Activated T-helper 17 cell treated with anti-CD3 and anti-CD28 coated beads, Interleukin-2, amount 50 U/mL, for 72 hours (primary cell): ENCODE measurements around the gene GRIP2. TPM values are rescaled to one million over a fixed set of nuclear protein-coding genes. Genes with fewer than 3 reads are reported as not detected.
A peak's percentile ranks its signal among the peaks of the same experiment; 100 is the strongest.

ENCODE experiments used
- ATAC-seq: fragments of 150-1000 bp; cut with Tn5 transposase; replicated peaks from 2 replicates; pipeline ENCODE4 v1.10.0; 2021; ENCODE audit warnings: mild to moderate bottlenecking, moderate library complexity
- H3K27ac Mint-ChIP-seq: one replicate; pipeline ENCODE4 v1.8.0; 2022; ENCODE audit warnings: mixed read lengths
- H3K27me3 Mint-ChIP-seq: one replicate; pipeline ENCODE4 v1.8.0; 2022; ENCODE audit warnings: mixed read lengths
- H3K36me3 Mint-ChIP-seq: one replicate; pipeline ENCODE4 v1.8.0; 2022; ENCODE audit warnings: low read depth, mild to moderate bottlenecking, mixed read lengths
- H3K4me1 Mint-ChIP-seq: one replicate; pipeline ENCODE4 v1.8.0; 2022; ENCODE audit warnings: mixed read lengths
- H3K4me3 Mint-ChIP-seq: one replicate; pipeline ENCODE4 v1.8.0; 2022; ENCODE audit warnings: mild to moderate bottlenecking, mixed read lengths
- H3K9me3 Mint-ChIP-seq: one replicate; pipeline ENCODE4 v1.8.0; 2022; ENCODE audit warnings: mixed read lengths
- total RNA-seq, 2 donors: library from RNA; stranded (reverse); gene quantifications; one replicate each; pipeline ENCODE4 v1.2.3, GENCODE V29; 2022

The GRIP2 gene
- total RNA-seq, 2 donors from 2014 or later = 0.21 TPM; not detected in 1

DNA sequence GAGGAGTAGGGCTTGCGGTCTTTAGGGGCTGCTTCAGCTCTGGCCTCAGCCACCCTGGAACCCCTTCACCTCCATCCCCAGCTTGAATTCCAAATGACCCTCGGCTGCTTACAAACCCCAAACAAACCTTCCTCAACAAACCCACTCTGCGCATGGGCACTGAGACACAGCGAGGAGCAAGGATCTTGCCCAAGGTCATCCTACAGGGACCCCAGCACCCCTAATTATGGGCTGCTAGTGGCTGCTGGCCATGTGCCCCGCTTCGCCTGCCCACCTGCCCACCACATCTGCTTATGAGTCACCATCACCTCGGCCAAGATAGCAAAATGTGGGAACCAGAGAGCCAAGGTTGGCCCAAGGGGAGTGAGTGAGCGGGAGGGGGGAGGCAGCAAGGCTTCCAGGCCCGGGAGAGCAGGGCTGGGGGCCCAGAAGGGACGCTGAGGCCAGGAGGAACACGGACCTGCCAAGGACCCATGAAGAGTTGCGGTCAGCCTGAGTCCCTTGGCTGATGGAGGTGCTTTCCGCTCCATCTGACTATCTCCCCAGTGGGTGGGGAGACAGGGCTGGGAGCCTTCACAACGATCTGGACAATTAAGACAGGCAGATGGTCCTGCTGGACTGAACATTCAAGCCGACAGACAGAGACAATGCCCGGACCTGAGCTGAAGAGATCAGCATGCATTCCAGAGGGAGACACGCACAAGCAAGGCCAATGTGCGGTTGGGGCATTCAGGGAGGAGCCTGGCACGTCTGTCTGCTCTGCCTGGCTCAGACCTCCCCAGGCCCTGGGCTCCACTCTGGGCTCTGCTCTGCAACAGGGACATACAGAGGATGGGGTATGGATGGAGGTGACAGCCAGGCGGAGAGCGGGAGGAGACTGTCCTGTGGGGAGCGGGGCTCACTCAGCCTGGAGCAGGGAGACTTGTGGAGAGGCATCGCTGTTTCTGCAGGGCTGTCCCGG is 10.8 kb upstream of the GRIP2 start:
- H3K9me3 Mint-ChIP-seq = no peaks in the 10 kb centered on the region
- no peak overlapping the region for H3K4me3 Mint-ChIP-seq
- no peaks in the 10 kb centered on the region for H3K36me3 Mint-ChIP-seq
- H3K27me3 Mint-ChIP-seq = peaks cover 50% of the 10 kb centered on the region
- no peaks in the 10 kb centered on the region for H3K4me1 Mint-ChIP-seq
- H3K27ac Mint-ChIP-seq = no peak overlapping the region
- no peak for ATAC-seq

DNA sequence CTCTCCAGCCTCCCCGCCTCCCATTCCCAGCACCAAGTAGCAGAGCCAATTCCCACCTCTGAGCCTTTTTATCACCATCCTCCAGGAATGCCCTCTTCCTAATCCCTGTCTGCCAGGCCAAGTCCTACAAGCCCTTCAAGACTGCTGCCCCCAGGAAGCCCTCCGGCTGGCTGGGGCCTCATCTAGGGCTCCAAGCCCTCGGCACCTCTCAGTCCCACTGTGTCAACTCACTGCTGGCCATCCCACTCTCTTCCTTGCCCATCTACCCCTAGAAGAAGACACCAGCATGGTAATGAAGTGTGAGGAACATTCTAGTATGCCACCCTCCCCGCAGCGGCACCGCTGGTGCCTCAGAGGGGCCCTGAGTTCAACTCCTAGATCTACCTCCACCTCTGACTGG is 10.0 kb upstream of the GRIP2 start:
- ATAC-seq = no peak
- no peaks in the 10 kb centered on the region for H3K9me3 Mint-ChIP-seq
- H3K4me1 Mint-ChIP-seq = no peaks in the 10 kb centered on the region

DNA sequence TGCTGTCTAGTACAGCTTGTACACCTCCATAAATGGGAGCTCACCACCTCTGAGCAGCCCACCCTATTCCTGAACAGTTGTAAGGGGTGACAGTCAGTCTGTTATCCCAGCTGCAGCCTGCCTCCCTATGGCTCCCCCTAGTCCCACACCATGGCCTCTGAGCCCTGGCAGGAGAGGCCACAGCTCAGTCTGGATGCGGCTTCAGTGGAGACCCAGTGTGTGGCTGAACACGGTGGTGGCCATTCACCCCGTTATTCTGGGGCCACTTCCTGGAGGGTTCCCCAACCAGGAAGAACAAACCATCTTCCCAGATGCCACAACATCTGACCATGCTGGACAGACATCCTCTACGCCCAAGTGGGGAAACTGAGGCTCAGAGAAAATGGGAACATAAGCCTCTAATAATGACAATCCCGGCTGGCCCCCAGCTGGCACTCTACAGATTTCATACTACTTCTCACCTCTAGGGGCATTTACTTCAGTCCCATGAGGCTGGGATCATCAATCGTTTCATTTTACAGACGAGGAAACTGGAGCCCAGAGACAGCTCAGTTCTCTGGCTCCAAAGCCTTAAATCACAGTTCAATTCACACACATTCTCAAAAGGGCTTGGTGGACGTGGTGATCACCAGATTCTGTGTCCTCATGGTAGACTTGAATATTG is 9.2 kb upstream of the GRIP2 start:
- no peak for ATAC-seq
- H3K27ac Mint-ChIP-seq = no peak overlapping the region
- H3K36me3 Mint-ChIP-seq = no peaks in the 10 kb centered on the region
- H3K27me3 Mint-ChIP-seq = peaks cover 41% of the 10 kb centered on the region
- no peaks in the 10 kb centered on the region for H3K9me3 Mint-ChIP-seq
- no peaks in the 10 kb centered on the region for H3K4me1 Mint-ChIP-seq
- no peak overlapping the region for H3K4me3 Mint-ChIP-seq

More for the DNA sequence above, 10.0 kb upstream of the GRIP2 start:
- Mint-ChIP-seq H3K27me3 (peaks cover 48% of the 10 kb centered on the region), H3K36me3 (no peaks in the 10 kb centered on the region), H3K27ac (no peak overlapping the region), H3K4me3 (no peak overlapping the region)

DNA sequence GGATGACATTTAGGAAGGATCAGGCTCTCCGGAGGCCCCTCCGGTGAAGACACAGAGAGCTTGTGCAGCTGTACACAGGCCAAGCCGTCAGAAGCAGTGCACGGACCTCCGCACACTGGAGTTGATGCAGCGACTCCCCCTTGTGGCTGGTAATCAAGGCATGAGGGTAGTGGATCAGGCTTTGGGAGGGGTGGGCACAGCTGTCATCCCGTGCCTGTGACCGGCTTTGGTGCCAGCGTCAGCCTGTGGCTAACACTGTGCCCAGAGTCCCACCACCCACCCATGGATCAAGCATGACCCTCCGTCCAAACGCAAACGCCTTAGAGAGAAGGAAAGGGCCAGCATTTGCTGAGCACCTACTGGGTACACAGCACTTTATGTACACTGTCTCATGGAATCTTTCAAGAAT is 8.2 kb upstream of the GRIP2 start:
- ATAC-seq = peak; percentile 70
- Mint-ChIP-seq H3K4me3 (no peak overlapping the region), H3K36me3 (no peaks in the 10 kb centered on the region), H3K9me3 (no peaks in the 10 kb centered on the region), H3K4me1 (no peaks in the 10 kb centered on the region), H3K27ac (no peak overlapping the region), H3K27me3 (peaks cover 36% of the 10 kb centered on the region)

DNA sequence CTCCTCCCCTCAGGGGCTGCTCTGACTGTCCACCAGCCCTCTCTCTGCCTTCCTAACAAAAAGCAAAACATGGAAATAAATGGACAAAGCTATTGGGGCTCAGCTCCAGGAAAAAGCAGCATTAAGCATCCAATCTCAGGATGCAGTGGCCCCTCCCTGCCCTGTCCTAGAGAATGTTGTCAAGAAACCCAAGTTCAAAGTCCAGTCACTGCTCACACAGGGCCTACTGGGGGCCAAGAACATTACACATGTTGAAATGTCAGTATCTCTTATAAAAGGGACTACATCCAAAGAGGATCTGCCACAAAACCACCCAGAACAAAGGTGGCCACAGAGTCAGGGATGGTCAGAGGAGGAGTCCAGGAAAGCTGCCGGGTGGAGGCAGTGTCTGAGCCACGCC is 7.6 kb upstream of the GRIP2 start:
- no peak overlapping the region for H3K27ac Mint-ChIP-seq
- no peak overlapping the region for H3K4me3 Mint-ChIP-seq
- H3K27me3 Mint-ChIP-seq = peaks cover 31% of the 10 kb centered on the region
- H3K9me3 Mint-ChIP-seq = no peaks in the 10 kb centered on the region
- no peaks in the 10 kb centered on the region for H3K4me1 Mint-ChIP-seq
- no peaks in the 10 kb centered on the region for H3K36me3 Mint-ChIP-seq
- ATAC-seq = no peak

DNA sequence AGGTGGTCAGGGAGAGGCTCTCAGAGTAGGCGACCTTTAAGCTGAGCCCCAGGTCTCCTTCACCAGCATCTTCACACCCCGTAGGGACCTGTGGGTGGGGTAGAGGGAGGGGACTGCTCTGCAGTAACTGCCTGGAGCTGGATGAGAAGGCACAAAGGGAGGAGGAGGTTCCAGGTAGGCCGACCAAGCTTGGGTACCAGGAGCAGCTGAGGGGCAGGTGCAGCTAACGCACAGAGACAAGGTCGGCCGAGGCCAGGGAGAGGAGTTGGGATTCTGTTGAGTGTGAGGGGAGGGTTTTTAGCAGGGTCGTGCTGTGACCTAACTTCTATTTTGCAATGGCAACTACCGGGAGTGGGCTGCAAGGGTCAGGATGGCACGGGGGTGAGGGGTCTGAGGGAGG is 5.9 kb upstream of the GRIP2 start:
- no peaks in the 10 kb centered on the region for H3K4me1 Mint-ChIP-seq
- no peaks in the 10 kb centered on the region for H3K9me3 Mint-ChIP-seq
- H3K4me3 Mint-ChIP-seq = no peak overlapping the region
- ATAC-seq = no peak
- H3K27ac Mint-ChIP-seq = no peak overlapping the region
- peaks cover 21% of the 10 kb centered on the region for H3K27me3 Mint-ChIP-seq
- no peaks in the 10 kb centered on the region for H3K36me3 Mint-ChIP-seq

DNA sequence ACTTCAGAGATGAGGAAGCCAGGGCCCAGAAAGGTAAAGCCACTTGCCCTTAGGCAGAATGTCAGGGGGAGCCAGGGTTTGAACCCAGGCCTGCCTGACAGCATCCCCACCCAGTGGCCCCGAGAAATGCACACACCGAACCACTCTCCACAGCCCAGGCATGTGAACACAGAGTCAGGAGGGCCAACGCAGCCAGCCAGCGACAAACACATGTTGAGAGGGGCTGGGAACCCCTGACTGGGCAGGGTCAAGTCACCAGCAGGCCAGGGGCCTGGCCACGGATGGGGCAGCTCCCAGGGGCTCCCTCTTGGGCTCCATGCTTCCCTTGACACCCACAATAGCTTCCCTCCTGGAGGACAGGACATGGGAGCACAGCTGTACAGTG is 5.1 kb upstream of the GRIP2 start:
- H3K9me3 Mint-ChIP-seq = no peaks in the 10 kb centered on the region
- H3K27me3 Mint-ChIP-seq = peaks cover 20% of the 10 kb centered on the region
- H3K4me1 Mint-ChIP-seq = no peaks in the 10 kb centered on the region
- no peak for ATAC-seq
- H3K36me3 Mint-ChIP-seq = no peaks in the 10 kb centered on the region
- no peak overlapping the region for H3K4me3 Mint-ChIP-seq
- H3K27ac Mint-ChIP-seq = no peak overlapping the region

DNA sequence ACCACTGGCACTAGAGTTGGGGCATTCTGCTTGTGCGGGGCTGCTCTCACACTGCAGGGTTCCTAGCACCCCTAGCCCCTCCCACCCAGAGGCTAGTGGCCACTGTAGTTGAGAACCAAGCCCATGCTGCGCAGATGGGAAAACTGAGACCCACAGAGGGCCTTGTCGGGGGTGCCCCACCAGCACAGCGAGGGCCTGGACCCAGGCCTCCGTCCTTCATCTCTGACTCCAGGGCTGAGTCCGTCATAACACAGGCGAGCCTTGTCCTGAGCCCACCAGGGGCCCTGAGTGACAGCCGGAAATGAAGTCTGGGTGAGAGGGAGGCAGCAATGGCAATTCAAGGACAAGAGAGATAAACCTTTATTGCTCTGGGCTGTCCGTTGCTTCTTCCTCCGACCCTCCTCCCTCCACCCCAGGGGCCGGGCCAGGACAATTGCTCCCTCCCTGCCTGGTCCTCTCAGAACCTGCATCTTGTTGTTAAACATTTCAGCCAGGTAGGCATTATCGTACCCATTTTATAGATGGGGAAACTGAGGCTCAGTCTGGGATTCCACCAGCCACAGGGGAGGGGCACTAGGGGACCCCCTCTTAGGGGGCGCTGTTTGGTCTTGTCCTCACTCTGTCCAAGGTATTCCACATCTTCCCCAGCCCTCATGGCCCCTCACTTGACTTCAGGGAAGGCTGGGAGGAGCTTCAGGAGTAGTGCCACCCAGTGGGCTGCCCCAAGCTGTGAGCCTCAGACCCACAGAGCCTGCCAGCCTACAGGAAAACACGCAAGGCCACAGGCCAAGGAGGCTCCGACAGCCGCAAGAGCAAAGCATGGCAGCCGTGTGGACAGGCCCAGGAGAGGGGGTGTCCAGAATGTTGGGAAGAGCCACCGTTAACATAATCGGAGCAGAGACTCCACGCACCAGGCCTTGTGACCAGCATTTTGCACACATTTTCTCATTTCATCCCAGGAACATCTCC is 4.4 kb upstream of the GRIP2 start:
- no peak overlapping the region for H3K27ac Mint-ChIP-seq
- peaks cover 20% of the 10 kb centered on the region for H3K27me3 Mint-ChIP-seq
- H3K4me1 Mint-ChIP-seq = no peaks in the 10 kb centered on the region
- no peak overlapping the region for H3K4me3 Mint-ChIP-seq
- no peaks in the 10 kb centered on the region for H3K9me3 Mint-ChIP-seq
- no peaks in the 10 kb centered on the region for H3K36me3 Mint-ChIP-seq
- no peak for ATAC-seq

DNA sequence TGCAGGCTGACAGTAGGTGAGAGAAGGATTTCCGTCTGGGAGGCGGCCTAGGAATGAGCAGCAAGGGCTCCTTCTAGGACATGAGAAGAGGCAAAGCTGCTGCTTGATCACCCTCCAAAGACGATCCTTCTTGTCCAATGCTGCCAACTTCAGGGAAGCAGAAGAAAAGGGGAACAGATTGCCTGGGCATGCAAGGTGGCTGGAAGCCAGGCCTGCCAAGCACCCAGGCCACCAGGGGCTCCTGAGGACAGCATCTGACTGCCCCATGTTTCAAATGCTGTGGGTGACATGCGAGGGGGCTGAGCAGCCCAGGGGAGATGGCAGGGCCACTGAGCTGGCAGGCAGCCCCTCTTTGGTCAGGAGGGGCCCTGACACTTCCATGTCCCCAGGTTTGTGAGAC is 3.3 kb upstream of the GRIP2 start:
- no peaks in the 10 kb centered on the region for H3K4me1 Mint-ChIP-seq
- no peak for ATAC-seq
- H3K4me3 Mint-ChIP-seq = no peak overlapping the region
- no peaks in the 10 kb centered on the region for H3K36me3 Mint-ChIP-seq
- H3K9me3 Mint-ChIP-seq = no peaks in the 10 kb centered on the region
- H3K27ac Mint-ChIP-seq = no peak overlapping the region
- H3K27me3 Mint-ChIP-seq = peaks cover 16% of the 10 kb centered on the region

DNA sequence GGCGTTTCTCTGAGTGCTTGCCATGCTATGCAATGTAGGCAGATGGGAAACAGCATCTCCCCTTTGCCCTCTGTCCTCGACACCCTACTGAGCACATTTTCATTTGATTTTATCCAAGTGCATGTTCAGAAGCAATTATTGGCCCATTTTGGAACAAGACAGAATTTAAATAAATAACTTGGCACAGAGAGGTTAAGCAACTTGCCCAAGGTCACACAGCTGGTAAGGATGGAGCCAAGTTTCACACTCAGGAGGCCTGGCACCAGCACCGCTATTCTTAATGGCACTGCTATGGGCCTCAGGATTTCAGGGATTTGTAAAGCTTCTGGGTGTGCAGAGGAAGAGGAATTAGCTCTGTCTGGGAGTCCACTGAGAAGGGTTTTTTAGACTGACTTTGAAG is 2.5 kb upstream of the GRIP2 start:
- no peak for ATAC-seq
- Mint-ChIP-seq H3K27me3 (peaks cover 12% of the 10 kb centered on the region), H3K36me3 (no peaks in the 10 kb centered on the region), H3K9me3 (no peaks in the 10 kb centered on the region), H3K4me1 (no peaks in the 10 kb centered on the region), H3K27ac (no peak overlapping the region), H3K4me3 (no peak overlapping the region)

DNA sequence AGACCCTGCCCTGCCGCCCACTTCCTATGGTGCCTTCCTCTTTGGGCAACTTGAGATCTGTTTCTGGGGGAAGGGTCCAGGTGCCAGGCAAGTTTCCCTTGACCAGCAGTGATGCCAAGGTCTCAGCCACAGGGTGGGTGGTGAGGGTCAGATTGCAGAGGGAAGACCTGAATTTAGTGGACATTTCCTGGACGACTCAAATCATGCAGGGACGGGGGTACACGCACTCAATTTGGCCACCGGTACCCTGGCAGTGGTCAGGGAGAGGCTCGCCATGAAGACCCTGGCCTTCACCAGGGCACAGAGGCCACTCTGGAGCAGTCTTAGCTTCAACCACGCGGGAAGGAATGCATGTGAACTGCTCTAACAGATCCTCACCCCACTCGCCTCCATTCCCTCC is 1.5 kb upstream of the GRIP2 start:
- Mint-ChIP-seq H3K36me3 (no peaks in the 10 kb centered on the region), H3K9me3 (no peaks in the 10 kb centered on the region), H3K27me3 (peaks cover 8% of the 10 kb centered on the region), H3K27ac (no peak overlapping the region), H3K4me3 (no peak overlapping the region), H3K4me1 (no peaks in the 10 kb centered on the region)
- ATAC-seq = no peak

DNA sequence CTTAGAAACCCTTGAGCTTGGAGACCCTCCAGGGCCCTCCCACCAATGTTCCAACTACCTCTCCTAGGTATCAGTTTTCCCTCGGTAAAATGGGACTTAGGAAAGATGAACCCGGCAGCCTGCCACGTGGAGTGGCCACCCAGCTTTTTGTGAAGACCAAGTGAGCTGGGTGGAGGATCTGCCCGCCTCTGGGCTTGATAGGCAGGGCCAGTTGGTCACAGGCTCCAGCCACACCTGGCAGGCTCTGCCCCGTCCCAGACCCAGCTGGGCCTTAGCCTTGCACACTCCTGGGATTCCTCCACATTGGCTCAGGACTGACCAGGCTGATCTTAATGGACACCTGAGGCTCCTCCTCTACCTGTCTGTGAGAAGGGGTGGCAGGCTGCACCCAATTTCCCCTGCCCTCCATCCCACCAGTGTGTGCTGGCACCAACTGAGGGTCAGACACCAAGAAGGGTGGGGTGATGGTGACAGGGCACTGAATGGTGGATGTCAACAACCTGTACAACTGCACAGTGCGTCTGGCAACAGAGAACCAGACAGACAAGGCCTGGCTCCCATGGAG is 761 bp upstream of the GRIP2 start:
- Mint-ChIP-seq H3K4me1 (no peaks in the 10 kb centered on the region), H3K36me3 (no peaks in the 10 kb centered on the region), H3K27ac (no peak overlapping the region), H3K4me3 (no peak overlapping the region), H3K27me3 (peaks cover 3% of the 10 kb centered on the region), H3K9me3 (no peaks in the 10 kb centered on the region)
- ATAC-seq = no peak

DNA sequence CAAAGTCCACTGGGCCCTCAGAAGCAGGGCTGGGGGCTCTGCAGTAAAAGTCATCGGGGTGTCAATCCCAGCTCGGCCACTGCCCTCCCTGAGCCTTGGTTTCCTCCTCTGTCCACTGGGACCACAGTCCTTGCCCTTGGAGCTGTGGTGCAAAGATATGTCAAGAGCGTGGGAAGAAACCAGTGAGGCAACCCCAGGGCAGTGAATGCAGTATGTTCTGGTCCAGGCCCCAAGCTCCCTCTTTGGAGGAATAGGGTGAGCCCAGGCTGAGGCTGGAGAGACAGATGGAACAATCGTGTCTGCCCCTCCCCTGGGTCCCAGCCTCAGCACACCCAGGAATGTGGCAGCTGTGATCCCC is 779 bp downstream of the GRIP2 start:
- H3K27ac Mint-ChIP-seq = no peak overlapping the region
- H3K36me3 Mint-ChIP-seq = no peaks in the 10 kb centered on the region
- no peaks in the 10 kb centered on the region for H3K4me1 Mint-ChIP-seq
- no peaks in the 10 kb centered on the region for H3K27me3 Mint-ChIP-seq
- no peak overlapping the region for H3K4me3 Mint-ChIP-seq
- ATAC-seq = no peak
- H3K9me3 Mint-ChIP-seq = no peaks in the 10 kb centered on the region

DNA sequence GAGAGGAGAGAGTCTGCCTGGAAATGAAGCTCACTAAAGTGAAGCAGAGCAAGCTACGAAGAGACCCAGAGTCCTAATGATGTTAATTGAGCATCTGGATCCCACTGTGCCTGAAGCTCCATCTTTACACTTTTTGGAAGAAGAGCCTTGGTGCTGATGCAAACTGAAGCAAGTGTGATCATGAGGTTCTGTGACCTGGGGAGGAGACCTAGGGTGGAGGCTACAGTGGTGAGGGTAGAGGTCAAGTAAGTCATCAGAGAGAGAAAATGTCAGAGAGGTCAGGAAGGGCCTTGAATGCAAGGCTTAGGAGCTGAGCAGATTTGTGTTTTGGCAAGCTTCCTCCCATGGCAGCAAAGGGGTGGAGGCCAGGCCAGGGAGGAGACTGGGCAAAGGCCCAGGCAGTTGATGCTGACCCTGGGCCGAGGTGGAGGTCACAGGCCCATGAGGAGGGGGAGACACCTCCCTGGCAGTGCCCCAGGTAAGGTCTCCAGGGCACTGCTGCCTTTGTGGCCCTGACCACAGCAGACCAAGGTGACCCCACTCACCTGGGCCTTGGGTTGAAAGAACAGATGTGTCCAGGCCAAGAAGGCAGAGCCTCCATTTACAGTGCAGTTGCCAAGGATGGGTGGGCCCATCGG is 1.6 kb downstream of the GRIP2 start:
- H3K9me3 Mint-ChIP-seq = no peaks in the 10 kb centered on the region
- no peaks in the 10 kb centered on the region for H3K27me3 Mint-ChIP-seq
- H3K27ac Mint-ChIP-seq = peak overlapping the region; percentile 7
- H3K4me1 Mint-ChIP-seq = no peaks in the 10 kb centered on the region
- H3K36me3 Mint-ChIP-seq = no peaks in the 10 kb centered on the region
- H3K4me3 Mint-ChIP-seq = no peak overlapping the region
- no peak for ATAC-seq
